ENCODE data around the gene WDR27.

DNA sequence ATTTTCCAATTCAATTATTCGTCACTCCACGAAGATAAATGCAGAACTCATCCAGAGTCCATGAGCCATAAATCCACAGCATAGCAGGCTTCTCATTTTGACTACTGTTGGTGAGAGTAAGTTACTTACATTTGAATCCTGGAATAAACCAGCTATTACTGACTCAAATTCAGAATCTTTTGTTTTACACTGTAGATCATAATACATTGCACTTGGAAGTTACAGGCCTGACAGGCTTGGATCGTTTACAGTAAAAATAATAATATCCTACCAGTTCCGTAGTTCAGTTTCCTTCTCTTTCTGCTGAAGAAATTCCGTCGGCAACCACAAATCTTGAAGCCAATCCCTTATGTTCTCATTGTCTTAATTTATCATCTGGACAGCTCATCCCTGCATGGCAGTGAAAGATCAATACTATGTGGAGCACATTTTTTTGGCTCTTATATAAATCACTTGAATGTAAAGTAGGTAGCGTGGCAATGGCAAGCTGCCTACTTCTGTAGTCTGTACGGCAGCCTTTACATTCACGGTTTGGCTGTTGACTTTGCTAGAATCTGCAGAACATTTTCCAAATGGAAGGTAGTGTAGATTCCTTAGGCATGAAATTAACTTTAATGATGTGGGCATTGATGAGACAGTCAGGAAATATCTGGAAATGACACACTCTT, 142.9 kb downstream of the WDR27 start:
- TF ChIP-seq, protein P1, sequence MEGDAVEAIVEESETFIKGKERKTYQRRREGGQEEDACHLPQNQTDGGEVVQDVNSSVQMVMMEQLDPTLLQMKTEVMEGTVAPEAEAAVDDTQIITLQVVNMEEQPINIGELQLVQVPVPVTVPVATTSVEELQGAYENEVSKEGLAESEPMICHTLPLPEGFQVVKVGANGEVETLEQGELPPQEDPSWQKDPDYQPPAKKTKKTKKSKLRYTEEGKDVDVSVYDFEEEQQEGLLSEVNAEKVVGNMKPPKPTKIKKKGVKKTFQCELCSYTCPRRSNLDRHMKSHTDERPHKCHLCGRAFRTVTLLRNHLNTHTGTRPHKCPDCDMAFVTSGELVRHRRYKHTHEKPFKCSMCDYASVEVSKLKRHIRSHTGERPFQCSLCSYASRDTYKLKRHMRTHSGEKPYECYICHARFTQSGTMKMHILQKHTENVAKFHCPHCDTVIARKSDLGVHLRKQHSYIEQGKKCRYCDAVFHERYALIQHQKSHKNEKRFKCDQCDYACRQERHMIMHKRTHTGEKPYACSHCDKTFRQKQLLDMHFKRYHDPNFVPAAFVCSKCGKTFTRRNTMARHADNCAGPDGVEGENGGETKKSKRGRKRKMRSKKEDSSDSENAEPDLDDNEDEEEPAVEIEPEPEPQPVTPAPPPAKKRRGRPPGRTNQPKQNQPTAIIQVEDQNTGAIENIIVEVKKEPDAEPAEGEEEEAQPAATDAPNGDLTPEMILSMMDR (IDR thresholded peaks at IDR 0.05 in 4 of 5, conservative IDR thresholded peaks at IDR 0.05 in 1 of 5): no peak
- TF ChIP-seq POLR2A (IDR thresholded peaks at IDR 0.05): no peak

Measured in gastrocnemius medialis (tissue), 4 donors.